Hypothalamus (tissue), 51 donors: ENCODE results near the gene INPP5J.

ENCODE experiments used
- DNase-seq, 51 donors: peaks; one replicate each; lab custom pipeline; 2025; lab: John Stamatoyannopoulos, UW

Gene INPP5J

GRCh38 chr22:31121403-31121802 lies 1.4 kb upstream of the INPP5J start:
- no peak for DNase-seq

DNA sequence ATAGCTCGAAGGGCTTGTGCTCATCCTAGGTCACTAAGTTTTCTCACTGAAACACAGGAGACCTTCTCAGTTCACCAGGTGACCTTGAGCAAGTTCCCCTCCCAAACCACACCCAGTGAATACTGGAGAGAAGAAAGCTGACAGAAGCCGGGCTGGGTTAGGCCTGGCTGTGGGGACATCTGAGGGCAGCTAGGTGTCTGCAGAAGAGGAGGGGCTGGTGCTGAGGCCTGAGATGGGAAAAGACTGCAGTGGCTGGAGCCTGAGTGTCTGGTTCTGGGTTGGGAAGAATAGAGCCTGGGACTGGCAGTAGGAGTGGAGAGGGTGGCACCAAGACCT lies 602 bp upstream of the INPP5J start:
- no peak for DNase-seq

- no peak for DNase-seq
Measured at GRCh38 chr22:31123292-31123602, 481 bp downstream of the INPP5J start.

DNA sequence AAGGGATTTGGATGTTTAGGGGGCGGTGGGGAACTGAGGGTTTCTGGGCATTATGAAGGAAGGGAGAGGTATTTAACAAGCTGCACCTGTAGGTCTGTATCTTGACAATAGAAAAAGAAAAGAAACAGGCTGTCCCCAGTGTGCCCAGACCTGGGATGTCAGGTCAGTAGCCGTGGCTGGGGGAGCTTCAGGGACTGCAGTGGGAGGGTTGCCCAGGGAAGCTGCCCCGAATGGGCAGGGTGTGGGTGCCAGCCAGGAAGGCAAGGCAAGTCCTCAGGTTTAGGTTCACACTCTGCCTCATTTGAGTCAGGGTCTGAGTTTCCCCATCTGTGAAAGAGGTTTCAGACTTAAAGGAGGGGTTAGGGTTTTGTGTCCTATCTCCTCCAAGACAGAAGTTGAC lies 1.5 kb downstream of the INPP5J start:
- no peak for DNase-seq

DNA sequence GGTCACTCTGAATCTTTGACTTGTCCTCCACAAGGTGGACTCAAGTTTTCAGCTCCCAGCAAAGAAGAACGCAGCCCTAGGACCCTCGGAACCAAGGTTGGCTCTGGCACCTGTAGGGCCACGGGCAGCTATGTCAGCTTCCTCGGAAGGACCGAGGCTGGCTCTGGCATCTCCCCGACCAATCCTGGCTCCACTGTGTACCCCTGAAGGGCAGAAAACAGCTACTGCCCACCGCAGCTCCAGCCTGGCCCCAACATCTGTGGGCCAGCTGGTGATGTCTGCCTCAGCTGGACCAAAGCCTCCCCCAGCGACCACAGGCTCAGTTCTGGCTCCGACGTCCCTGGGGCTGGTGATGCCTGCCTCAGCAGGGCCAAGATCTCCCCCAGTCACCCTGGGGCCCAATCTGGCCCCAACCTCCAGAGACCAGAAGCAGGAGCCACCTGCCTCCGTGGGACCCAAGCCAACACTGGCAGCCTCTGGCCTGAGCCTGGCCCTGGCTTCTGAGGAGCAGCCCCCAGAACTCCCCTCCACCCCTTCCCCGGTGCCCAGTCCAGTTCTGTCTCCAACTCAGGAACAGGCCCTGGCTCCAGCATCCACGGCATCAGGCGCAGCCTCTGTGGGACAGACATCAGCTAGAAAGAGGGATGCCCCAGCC lies 2.2 kb downstream of the INPP5J start:
- no peak for DNase-seq

- DNase-seq = no peak
Measured at GRCh38 chr22:31125521-31126117, 2.9 kb downstream of the INPP5J start.

DNA sequence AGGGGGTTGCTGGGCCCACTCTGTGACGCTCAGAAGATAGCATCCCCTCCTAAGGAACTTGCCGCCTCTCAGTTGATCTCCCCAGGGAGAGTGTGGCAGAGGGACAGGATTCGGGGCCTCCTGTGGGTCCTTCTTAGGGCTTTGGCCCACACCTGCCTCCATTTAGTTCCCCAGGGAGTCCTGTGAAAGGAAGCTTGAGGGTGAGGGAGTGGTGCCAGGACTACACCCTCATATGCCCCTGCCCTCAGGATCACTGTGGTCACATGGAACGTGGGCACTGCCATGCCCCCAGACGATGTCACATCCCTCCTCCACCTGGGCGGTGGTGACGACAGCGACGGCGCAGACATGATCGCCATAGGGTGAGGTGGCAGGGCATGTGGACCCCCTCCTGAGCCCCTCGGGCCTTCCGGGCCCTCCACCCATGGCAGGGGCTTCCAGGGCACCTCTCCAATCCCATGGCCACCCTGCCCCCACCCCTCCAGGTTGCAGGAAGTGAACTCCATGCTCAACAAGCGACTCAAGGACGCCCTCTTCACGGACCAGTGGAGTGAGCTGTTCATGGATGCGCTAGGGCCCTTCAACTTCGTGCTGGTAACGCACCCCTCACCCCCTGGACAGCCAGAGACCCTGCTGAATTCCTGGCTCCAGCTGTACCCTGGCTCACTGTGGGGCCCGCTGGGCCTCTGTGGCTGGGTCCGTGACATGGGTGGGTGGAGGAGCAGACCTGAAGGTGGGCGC lies 3.5 kb downstream of the INPP5J start:
- DNase-seq = no peak

GRCh38 chr22:31126869-31127175 lies 4.1 kb downstream of the INPP5J start:
- no peak for DNase-seq

GRCh38 chr22:31127181-31127772 lies 4.5 kb downstream of the INPP5J start:
- DNase-seq = no peak

DNA sequence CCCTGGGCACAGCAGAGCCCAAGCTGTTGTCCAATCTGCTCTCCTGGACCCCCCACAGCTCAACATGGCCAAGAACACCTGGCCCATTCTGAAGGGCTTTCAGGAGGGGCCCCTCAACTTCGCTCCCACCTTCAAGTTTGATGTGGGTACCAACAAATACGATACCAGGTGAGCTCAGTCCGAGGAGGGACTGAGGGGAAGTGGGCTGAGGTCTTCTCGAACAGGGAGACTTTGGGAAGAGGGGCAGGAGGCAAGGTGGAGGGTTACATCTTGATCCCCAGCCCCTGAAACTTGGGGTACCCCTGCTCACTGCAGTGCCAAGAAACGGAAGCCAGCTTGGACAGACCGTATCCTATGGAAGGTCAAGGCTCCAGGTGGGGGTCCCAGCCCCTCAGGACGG lies 5.4 kb downstream of the INPP5J start:
- no peak for DNase-seq

GRCh38 chr22:31130873-31131272 lies 8.1 kb downstream of the INPP5J start:
- no peak for DNase-seq

GRCh38 chr22:31133911-31134310 lies 11.1 kb downstream of the INPP5J start:
- no peak for DNase-seq

GRCh38 chr22:31134688-31135087 lies 11.9 kb downstream of the INPP5J start:
- DNase-seq = no peak

GRCh38 chr22:31135706-31136105 lies 12.9 kb downstream of the INPP5J start:
- no peak for DNase-seq

GRCh38 chr22:31136155-31136554 lies 13.4 kb downstream of the INPP5J start:
- no peak for DNase-seq

DNA sequence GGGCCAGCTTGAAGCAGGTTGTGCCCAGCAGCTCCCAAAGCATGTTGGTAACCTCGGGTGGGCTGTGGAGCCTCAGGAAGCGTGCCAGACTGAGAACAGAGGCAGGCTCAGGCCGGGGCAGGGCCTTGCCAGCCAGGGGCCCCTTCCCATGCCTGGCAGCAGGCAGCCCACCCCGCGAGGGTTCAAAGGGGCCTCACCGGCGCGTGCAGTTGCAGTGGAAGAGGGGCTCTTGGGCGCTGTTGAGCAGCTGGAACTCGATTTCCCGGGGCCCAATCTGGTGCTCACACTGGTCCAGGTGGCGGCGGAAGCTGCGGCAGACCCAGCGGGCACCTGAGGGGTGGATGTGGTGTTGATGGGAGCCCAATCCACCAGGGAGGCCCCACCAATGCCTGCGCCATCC lies 13.9 kb downstream of the INPP5J start:
- DNase-seq = no peak

GRCh38 chr22:31137721-31138120 lies 15.0 kb downstream of the INPP5J start:
- DNase-seq = no peak

- no peak for DNase-seq
Measured at GRCh38 chr22:31138126-31138525, 15.4 kb downstream of the INPP5J start.

DNA sequence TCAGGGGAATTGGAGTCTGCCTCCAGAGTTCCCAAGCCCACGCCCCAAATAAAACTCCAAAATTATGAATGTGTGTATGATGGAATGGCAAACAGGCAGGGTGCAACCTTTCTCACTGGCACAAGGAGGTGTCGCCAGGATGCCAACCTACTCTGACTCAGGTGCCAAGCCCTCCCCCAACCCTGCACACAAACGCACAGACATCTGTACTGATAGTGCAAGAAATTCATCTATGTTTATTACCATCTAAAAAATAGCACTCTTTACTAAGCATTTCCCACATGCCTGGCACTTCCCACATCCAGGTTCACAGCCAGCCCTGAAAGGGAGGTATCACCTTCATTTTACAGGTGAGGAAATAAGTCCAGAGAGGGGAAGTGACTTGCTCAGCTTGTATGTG lies 16.3 kb downstream of the INPP5J start:
- no peak for DNase-seq

DNA sequence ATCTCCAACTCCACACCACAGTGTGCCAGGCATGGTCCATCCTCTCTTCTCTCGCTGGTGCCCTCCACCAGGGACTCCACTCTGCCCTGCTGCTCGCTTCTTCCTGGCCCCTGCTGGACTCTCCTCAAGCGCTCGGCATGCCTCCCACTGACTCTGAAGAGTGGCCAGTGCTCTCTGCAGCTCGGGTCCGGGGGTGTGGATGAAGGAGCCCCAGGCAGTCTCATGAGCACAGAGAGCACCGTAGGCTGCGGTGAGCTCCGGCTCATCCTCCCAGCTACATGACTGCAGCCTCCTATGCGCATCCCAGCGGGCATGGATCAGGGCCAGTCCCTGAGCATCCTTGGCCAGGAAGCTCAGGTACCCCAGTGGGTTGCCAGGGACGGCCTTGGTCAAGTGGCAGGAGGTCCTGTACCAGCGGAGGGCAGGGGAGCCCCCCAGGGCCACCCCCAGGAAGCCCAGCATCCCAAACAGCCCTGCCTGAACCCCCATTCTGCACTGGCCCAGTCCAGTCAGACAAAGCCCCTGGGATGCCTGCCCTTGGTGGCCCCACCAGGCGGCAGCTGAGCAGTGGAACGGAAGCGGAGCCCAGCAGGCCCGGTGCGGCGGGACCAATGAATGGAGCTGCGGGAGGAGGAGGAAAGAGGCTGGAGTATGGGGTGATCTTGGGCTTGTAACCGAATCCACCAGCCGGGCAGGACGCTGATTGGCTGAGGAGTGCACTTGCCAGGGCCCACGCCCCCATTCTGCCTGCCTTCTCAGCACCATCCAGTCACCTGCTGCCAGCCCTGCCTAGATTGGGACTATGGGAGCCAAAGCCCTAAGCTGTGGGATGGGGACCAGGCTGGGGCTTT lies 17.3 kb downstream of the INPP5J start, which contains the start of gene PLA2G3:
TSS of gene PLA2G3 (minus strand) at position 643 of the 851 bp plus-strand sequence. CDS start at position 489, 154 bp downstream.
- peak in 6 of 51 donors; percentile 8 to 43 (median 16) for DNase-seq

DNA sequence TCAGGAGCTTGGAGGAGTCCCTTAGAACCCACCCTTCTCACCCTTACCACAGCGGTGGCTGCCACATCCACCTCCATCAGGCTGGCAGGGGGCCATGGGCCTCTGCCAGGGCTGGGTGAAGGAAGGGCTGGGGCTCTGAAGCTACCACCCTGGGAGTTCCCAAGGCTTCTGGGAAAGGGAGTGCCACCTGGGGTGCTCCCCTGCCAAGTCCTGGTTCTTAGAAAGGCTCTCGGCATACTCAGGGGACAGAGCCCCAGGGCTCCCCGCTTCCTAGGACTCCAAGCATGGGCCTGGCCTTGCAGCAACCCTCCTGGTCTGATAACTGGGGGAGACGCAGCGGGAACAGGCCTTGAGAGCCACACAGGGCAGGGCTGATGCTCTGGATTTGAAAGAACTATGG lies 18.0 kb downstream of the INPP5J start:
- DNase-seq = no peak
